ENCODE data around the gene FAM107B. TPM values are rescaled to one million over a fixed set of nuclear protein-coding genes. Genes with fewer than 3 reads are reported as not detected.
A peak's percentile ranks its signal among the peaks of the same experiment; 100 is the strongest.

The FAM107B gene
- total and polyA plus RNA-seq, 2 donors (not counting 3 experiments of a cell fraction or from before 2014, with no cell fraction given): 39.2 to 176 TPM

DNA sequence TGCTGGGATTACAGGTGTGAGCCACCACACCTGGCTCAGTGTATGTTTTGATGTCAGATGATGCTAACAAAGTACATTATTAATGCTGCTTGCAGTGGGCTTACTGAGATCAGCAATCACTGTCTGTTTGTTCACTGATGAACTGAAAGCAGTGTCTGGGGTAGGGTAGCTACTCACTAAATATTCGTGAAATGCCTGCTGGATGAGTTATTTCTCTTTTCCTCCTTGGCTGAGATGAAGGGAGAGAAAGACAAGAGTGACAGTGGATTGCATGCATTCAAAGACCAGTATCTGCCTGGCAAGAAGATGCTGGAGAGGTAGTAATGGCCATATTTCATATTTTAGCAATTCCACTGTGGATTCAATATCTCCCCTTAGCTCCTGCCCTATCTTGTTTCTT lies 32.3 kb downstream of the FAM107B start:
- intact Hi-C loops (cut with micrococcal nuclease) (no loop called here), dilution Hi-C loops (cut with MboI; ENCODE audit: extremely low pct_ligation_motif_present, low sequenced_read_pairs) (no loop called here)
- Histone ChIP-seq H3K4me3 (replicated peaks in 1 of 3; ENCODE audit: insufficient read depth in 1 of 3, low read depth in 1 of 3, low read length in 3 of 3) (no peak overlapping the region), H3K9me3 (replicated peaks; ENCODE audit: control insufficient read depth, insufficient read depth, low read length) (no peaks in the 10 kb centered on the region), H3K4me2 (ENCODE audit: insufficient read depth, low read length) (no peak overlapping the region), H2AFZ (ENCODE audit: low read depth, low read length) (no peak overlapping the region), H3K36me3 (ENCODE audit: control insufficient read depth in 2 of 2, extremely low read depth in 1 of 2, insufficient read depth in 2 of 2, low read length in 2 of 2) (no peaks in the 10 kb centered on the region), H3K4me1 (ENCODE audit: control insufficient read depth, extremely low read depth, insufficient read depth, low read length) (no peaks in the 10 kb centered on the region), H3K9me1 (replicated peaks; ENCODE audit: control insufficient read depth, extremely low read depth, insufficient read depth, low read length) (no peaks in the 10 kb centered on the region), H4K20me1 (replicated peaks; ENCODE audit: control insufficient read depth, extremely low read depth, insufficient read depth, low read length) (no peaks in the 10 kb centered on the region), H3K27me3 (ENCODE audit: control insufficient read depth in 2 of 2, insufficient read depth in 2 of 2, low read length in 2 of 2) (peaks cover 0 to 1% of the 10 kb centered on the region in 2 experiments), H3K27ac (ENCODE audit: insufficient read depth, low read depth, low read length) (no peak overlapping the region), H3K79me2 (ENCODE audit: control insufficient read depth, insufficient read depth, low read length) (no peaks in the 10 kb centered on the region), H3K9ac (replicated peaks; ENCODE audit: extremely low read depth, insufficient read depth, low read length) (no peak overlapping the region)
- DNase-seq (ENCODE audit: low read depth, low spot score) (no peak), FAIRE-seq (no peak)
- CTCF ChIA-PET: no interaction called here
- TF ChIP-seq FOS (IDR thresholded peaks at IDR 0.05; ENCODE audit: borderline replicate concordance, insufficient read depth, low read length) (no peak), GATA2 (IDR thresholded peaks at IDR 0.05; ENCODE audit: insufficient read depth, insufficient read length, low read depth, low read length) (no peak), POLR2A (IDR thresholded peaks at IDR 0.05; ENCODE audit: low read depth, low read length) (no peak)
- POLR2A ChIA-PET: no interaction called here
- BruUV-seq (replicated peaks): no TSS peak

DNA sequence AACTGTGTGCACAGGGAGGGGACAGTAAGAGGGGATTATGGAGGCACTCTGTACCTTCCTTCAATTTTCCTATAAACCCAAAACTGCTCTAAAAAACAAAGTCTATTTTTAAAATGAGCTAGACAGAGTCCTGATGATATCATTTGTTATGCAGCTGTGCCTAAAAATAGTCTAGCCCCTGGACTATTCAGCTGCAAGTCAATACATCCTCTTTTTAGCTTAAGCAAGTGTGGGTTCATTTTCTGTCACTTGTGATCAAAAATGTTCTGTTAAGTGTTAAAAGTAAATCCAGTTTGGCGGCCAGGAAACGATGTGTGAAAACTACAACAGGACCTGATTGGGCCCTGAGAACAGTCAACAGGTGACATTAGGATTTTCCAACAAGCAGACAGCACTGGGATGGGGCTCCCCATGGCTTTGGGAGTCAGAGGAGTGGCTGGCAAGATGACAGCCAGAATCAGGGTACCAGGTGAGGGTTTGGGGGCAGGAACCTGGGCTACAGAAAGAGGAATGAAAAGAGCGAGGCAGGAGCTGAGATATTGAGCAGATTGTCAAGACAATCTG lies 33.9 kb downstream of the FAM107B start:
- Histone ChIP-seq H3K9ac (replicated peaks; ENCODE audit: extremely low read depth, insufficient read depth, low read length) (no peak overlapping the region), H3K27ac (ENCODE audit: insufficient read depth, low read depth, low read length) (no peak overlapping the region), H3K36me3 (ENCODE audit: control insufficient read depth in 2 of 2, extremely low read depth in 1 of 2, insufficient read depth in 2 of 2, low read length in 2 of 2) (no peaks in the 10 kb centered on the region), H3K79me2 (ENCODE audit: control insufficient read depth, insufficient read depth, low read length) (no peaks in the 10 kb centered on the region), H3K4me3 (replicated peaks in 1 of 3; ENCODE audit: insufficient read depth in 1 of 3, low read depth in 1 of 3, low read length in 3 of 3) (no peak overlapping the region), H3K27me3 (ENCODE audit: control insufficient read depth in 2 of 2, insufficient read depth in 2 of 2, low read length in 2 of 2) (no peaks in the 10 kb centered on the region), H3K9me3 (replicated peaks; ENCODE audit: control insufficient read depth, insufficient read depth, low read length) (no peaks in the 10 kb centered on the region), H3K9me1 (replicated peaks; ENCODE audit: control insufficient read depth, extremely low read depth, insufficient read depth, low read length) (no peaks in the 10 kb centered on the region), H3K4me2 (ENCODE audit: insufficient read depth, low read length) (no peak overlapping the region), H2AFZ (ENCODE audit: low read depth, low read length) (no peak overlapping the region), H4K20me1 (replicated peaks; ENCODE audit: control insufficient read depth, extremely low read depth, insufficient read depth, low read length) (no peaks in the 10 kb centered on the region), H3K4me1 (ENCODE audit: control insufficient read depth, extremely low read depth, insufficient read depth, low read length) (no peaks in the 10 kb centered on the region)
- DNase-seq (ENCODE audit: low read depth, low spot score): peak; percentile 8
- no peak for FAIRE-seq
- BruUV-seq (replicated peaks): no TSS peak
- dilution Hi-C loops (cut with MboI; ENCODE audit: extremely low pct_ligation_motif_present, low sequenced_read_pairs) (no loop called here), intact Hi-C loops (cut with micrococcal nuclease) (no loop called here)
- ChIA-PET CTCF (no interaction called here), POLR2A (no interaction called here)
- TF ChIP-seq GATA2 (IDR thresholded peaks at IDR 0.05; ENCODE audit: insufficient read depth, insufficient read length, low read depth, low read length): no peak
- TF ChIP-seq, protein P1, sequence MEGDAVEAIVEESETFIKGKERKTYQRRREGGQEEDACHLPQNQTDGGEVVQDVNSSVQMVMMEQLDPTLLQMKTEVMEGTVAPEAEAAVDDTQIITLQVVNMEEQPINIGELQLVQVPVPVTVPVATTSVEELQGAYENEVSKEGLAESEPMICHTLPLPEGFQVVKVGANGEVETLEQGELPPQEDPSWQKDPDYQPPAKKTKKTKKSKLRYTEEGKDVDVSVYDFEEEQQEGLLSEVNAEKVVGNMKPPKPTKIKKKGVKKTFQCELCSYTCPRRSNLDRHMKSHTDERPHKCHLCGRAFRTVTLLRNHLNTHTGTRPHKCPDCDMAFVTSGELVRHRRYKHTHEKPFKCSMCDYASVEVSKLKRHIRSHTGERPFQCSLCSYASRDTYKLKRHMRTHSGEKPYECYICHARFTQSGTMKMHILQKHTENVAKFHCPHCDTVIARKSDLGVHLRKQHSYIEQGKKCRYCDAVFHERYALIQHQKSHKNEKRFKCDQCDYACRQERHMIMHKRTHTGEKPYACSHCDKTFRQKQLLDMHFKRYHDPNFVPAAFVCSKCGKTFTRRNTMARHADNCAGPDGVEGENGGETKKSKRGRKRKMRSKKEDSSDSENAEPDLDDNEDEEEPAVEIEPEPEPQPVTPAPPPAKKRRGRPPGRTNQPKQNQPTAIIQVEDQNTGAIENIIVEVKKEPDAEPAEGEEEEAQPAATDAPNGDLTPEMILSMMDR (IDR thresholded peaks at IDR 0.05; ENCODE audit: extremely low read depth in 1 of 2, insufficient read depth in 1 of 2, low read depth in 1 of 2, low read length in 2 of 2): no peak

All from endothelial cell of umbilical vein (primary cell).